K562 (cell line): ENCODE measurements around the gene ALG11. TPM values are rescaled to one million over a fixed set of nuclear protein-coding genes. Genes with fewer than 3 reads are reported as not detected.

Source experiments
- ASH1L ChIP-seq: fragments of 450-650 bp; IDR thresholded peaks from 2 replicates; pipeline ENCODE4 v1.6.1; 2018; ENCODE audit warnings: borderline replicate concordance, mild to moderate bottlenecking, low read depth; ENCODE audit not compliant: partially characterized antibody
- BDP1 ChIP-seq: IDR thresholded peaks from 3 replicates; pipeline ENCODE4 v1.6.1; 2011; ENCODE audit not compliant: insufficient read length, insufficient read depth
- CHD1 ChIP-seq: fragments of 200-600 bp; sonication (generic); IDR thresholded peaks from one replicate; pipeline ENCODE4 v1.6.1; 2012; ENCODE audit warnings: mild to moderate bottlenecking, moderate library complexity, low read length, inconsistent platforms
- CHD4 ChIP-seq: fragments of 200-600 bp; sonication (generic); IDR thresholded peaks from 3 replicates; pipeline ENCODE4 v1.6.1; 2012; ENCODE audit warnings: low read depth, mild to moderate bottlenecking, mixed read lengths, low read length, inconsistent platforms; ENCODE audit not compliant: insufficient read depth, insufficient replicate concordance, poor library complexity, severe bottlenecking
- GABPA ChIP-seq: fragments of 200-800 bp; sonication (Bioruptor generic); conservative IDR thresholded peaks from 2 replicates; pipeline ENCODE4 v1.6.1; 2016; ENCODE audit warnings: low read depth, missing genetic modification characterization, missing compliant biosample characterization
- GMEB1 ChIP-seq: fragments of 250-450 bp; sonication (Bioruptor Pico); IDR thresholded peaks from 2 replicates; pipeline ENCODE4 v1.4.0; 2020; ENCODE audit warnings: mild to moderate bottlenecking
- HDAC8 ChIP-seq: fragments of 450-650 bp; IDR thresholded peaks from 2 replicates; pipeline ENCODE4 v1.6.1; 2016; ENCODE audit warnings: mild to moderate bottlenecking, missing genetic modification characterization, moderate library complexity, missing compliant biosample characterization
- KAT8 ChIP-seq: fragments of 450-650 bp; IDR thresholded peaks from 2 replicates; pipeline ENCODE4 v1.6.1; 2016; ENCODE audit warnings: low read depth, mild to moderate bottlenecking
- MBD2 ChIP-seq: sonication (generic); IDR thresholded peaks from 2 replicates; pipeline ENCODE4 v1.6.1; 2016; ENCODE audit warnings: low read depth, borderline replicate concordance
- MIER1 ChIP-seq: fragments of 450-650 bp; IDR thresholded peaks from 2 replicates; pipeline ENCODE4 v1.6.1; 2016; ENCODE audit warnings: antibody characterized with exemption, mild to moderate bottlenecking, low read depth
- MLLT1 ChIP-seq, 2 experiments: fragments of 450-650 bp; IDR thresholded peaks; 2 replicates each; pipeline ENCODE4 v1.6.1; 2016
- MXI1 ChIP-seq: IDR thresholded peaks from 2 replicates; pipeline ENCODE4 v1.6.1; 2011; ENCODE audit warnings: low read depth, mild to moderate bottlenecking, improper control_type of control experiment, low read length
- NCOA2 ChIP-seq, 2 experiments: fragments of 450-650 bp; IDR thresholded peaks; 2 replicates each; pipeline ENCODE4 v1.6.1; 2018; ENCODE audit warnings: mild to moderate bottlenecking in 2 of 2, moderate library complexity in 1 of 2; ENCODE audit not compliant: partially characterized antibody in 2 of 2
- NFE2L1 ChIP-seq: fragments of 450-650 bp; IDR thresholded peaks from 2 replicates; pipeline ENCODE4 v1.6.1; 2016; ENCODE audit warnings: missing genetic modification characterization, low read depth, mild to moderate bottlenecking, missing compliant biosample characterization, moderate library complexity, borderline replicate concordance
- SIX5 ChIP-seq, 2 experiments: IDR thresholded peaks; 2 replicates each; pipeline ENCODE4 v1.6.1; 2011; ENCODE audit warnings: low read length in 2 of 2, borderline replicate concordance in 1 of 2, low read depth in 1 of 2, mild to moderate bottlenecking in 1 of 2, moderate library complexity in 1 of 2; ENCODE audit not compliant: insufficient read depth in 1 of 2
- SLC30A9 ChIP-seq: fragments of 250-450 bp; sonication (Bioruptor Pico); IDR thresholded peaks from 2 replicates; pipeline ENCODE4 v1.8.0; 2022; ENCODE audit warnings: mild to moderate bottlenecking, moderate library complexity
- SMARCB1 ChIP-seq: IDR thresholded peaks from 2 replicates; pipeline ENCODE4 v1.6.1; 2011; ENCODE audit warnings: improper control_type of control experiment, low read depth; ENCODE audit not compliant: insufficient read length
- STAT5A ChIP-seq: IDR thresholded peaks from 2 replicates; pipeline ENCODE4 v1.6.1; 2012; ENCODE audit warnings: low read length, inconsistent platforms, borderline replicate concordance
- THRAP3 ChIP-seq: fragments of 450-650 bp; IDR thresholded peaks from 2 replicates; pipeline ENCODE4 v1.6.1; 2016; ENCODE audit warnings: mild to moderate bottlenecking, inconsistent platforms, borderline replicate concordance
- ZBTB43 ChIP-seq: sonication (generic); formaldehyde crosslinking; IDR thresholded peaks from 2 replicates; pipeline ENCODE4 v1.8.0; 2023; ENCODE audit warnings: mild to moderate bottlenecking, missing genetic modification reagents
- ZFP1 ChIP-seq: fragments of 450-650 bp; formaldehyde crosslinking; IDR thresholded peaks from 2 replicates; pipeline ENCODE4 v1.4.0; 2020; ENCODE audit warnings: mild to moderate bottlenecking, mixed read lengths
- ZNF224 ChIP-seq: sonication (generic); formaldehyde crosslinking; IDR thresholded peaks from 2 replicates; pipeline ENCODE4 v1.8.0; 2022; ENCODE audit warnings: mild to moderate bottlenecking, missing genetic modification reagents
- polyA plus RNA-seq, 8 experiments: library from polyadenylated mRNA; depleted of rRNA in 4 of 8; stranded (reverse) in 5 of 8; unstranded in 3 of 8; fragments of >200 nt; fragmentation: Nextera tagmentation in 2 of 8; fragmentation: Illumina TruSeq in 1 of 8; extraction: Ambion mirVana in 2 of 8; extraction: Trizol in 1 of 8; gene quantifications; 2 replicates each; pipeline versions ENCODE4 v1.2.1 to v1.2.3, GENCODE V29; 2011 to 2014; ENCODE audit warnings: inconsistent platforms in 1 of 8, missing spikeins in 1 of 8
- total RNA-seq, 7 experiments: library from RNA; depleted of rRNA in 6 of 7; stranded (reverse); fragments of >200 nt in 6 of 7; fragmentation: Illumina TruSeq in 2 of 7; extraction: Trizol in 2 of 7; gene quantifications; 2 replicates each; pipeline versions ENCODE4 v1.2.1 to v1.2.3, GENCODE V29; 2011 to 2021; ENCODE audit warnings: low replicate concordance in 1 of 7
- TF ChIP-seq, protein P1 (sequence below): fragments of 250-450 bp; sonication (Bioruptor Pico); IDR thresholded peaks from 2 replicates; pipeline ENCODE4 v1.8.0; 2021; ENCODE audit warnings: moderate library complexity, mild to moderate bottlenecking, inconsistent platforms

Gene ALG11
- total and polyA plus RNA-seq, 9 of the 15 experiments (the other 6 are each of a cell fraction or from before 2014, with no cell fraction given), result 7.3 to 19.2 (median 16.3) TPM

GRCh38 chr13:51974482-51974881, 37.7 kb upstream of the ALG11 start (continued):
- peak in 1 of 2 experiments; percentile 79 for TF ChIP-seq NCOA2 (IDR thresholded peaks at IDR 0.05; ENCODE audit: partially characterized antibody in 2 of 2)
- no peak for TF ChIP-seq STAT5A
- TF ChIP-seq CHD4, result no peak
- no peak for TF ChIP-seq HDAC8
- no peak for TF ChIP-seq SIX5 (IDR thresholded peaks at IDR 0.05; ENCODE audit: borderline replicate concordance in 1 of 2, insufficient read depth in 1 of 2, low read depth in 1 of 2, low read length in 2 of 2)
- TF ChIP-seq NFE2L1 (tag), result no peak
- no peak for TF ChIP-seq MXI1
- no peak for TF ChIP-seq KAT8
- TF ChIP-seq ZFP1, result no peak
- TF ChIP-seq BDP1, result no peak
- TF ChIP-seq MIER1, result no peak
- TF ChIP-seq MBD2, result no peak
- TF ChIP-seq GMEB1 (CRISPR knock-in tag), result no peak
- no peak for TF ChIP-seq SMARCB1
- no peak for TF ChIP-seq GABPA
- TF ChIP-seq, protein P1, sequence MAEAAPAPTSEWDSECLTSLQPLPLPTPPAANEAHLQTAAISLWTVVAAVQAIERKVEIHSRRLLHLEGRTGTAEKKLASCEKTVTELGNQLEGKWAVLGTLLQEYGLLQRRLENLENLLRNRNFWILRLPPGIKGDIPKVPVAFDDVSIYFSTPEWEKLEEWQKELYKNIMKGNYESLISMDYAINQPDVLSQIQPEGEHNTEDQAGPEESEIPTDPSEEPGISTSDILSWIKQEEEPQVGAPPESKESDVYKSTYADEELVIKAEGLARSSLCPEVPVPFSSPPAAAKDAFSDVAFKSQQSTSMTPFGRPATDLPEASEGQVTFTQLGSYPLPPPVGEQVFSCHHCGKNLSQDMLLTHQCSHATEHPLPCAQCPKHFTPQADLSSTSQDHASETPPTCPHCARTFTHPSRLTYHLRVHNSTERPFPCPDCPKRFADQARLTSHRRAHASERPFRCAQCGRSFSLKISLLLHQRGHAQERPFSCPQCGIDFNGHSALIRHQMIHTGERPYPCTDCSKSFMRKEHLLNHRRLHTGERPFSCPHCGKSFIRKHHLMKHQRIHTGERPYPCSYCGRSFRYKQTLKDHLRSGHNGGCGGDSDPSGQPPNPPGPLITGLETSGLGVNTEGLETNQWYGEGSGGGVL, result no peak
- TF ChIP-seq MLLT1 (IDR thresholded peaks at IDR 0.05), result no peak
- no peak for TF ChIP-seq CHD1
- no peak for TF ChIP-seq ZBTB43 (CRISPR knock-in tag)
- no peak for TF ChIP-seq ASH1L
- TF ChIP-seq THRAP3, result no peak
- TF ChIP-seq ZNF224 (CRISPR knock-in tag), result no peak
- no peak for TF ChIP-seq SLC30A9 (CRISPR knock-in tag)
